HepG2 (cell line): ENCODE measurements around the gene NT5DC1. TPM values are rescaled to one million over a fixed set of nuclear protein-coding genes. Genes with fewer than 3 reads are reported as not detected.
A peak's percentile ranks its signal among the peaks of the same experiment; 100 is the strongest.

Experiments
- ASH2L ChIP-seq: fragments of 300-600, 200-600 bp; sonication (generic); IDR thresholded peaks from 2 replicates; pipeline ENCODE4 v1.7.0; 2017; ENCODE audit warnings: low read depth, mild to moderate bottlenecking, moderate library complexity, mixed read lengths, low read length; ENCODE audit not compliant: insufficient read length
- DMAP1 ChIP-seq: IDR thresholded peaks from 2 replicates; pipeline ENCODE4 v1.6.1; 2016
- ELF1 ChIP-seq: sonication (generic); formaldehyde crosslinking; IDR thresholded peaks from 2 replicates; pipeline ENCODE4 v1.4.0; 2020; ENCODE audit warnings: missing genetic modification reagents
- FIP1L1 ChIP-seq: fragments of 200-400 bp; formaldehyde crosslinking; IDR thresholded peaks from 2 replicates; pipeline ENCODE4 v1.6.1; 2018; ENCODE audit warnings: low read depth, mild to moderate bottlenecking, low read length, moderate library complexity, borderline replicate concordance; ENCODE audit not compliant: insufficient read depth
- GATAD2A ChIP-seq: IDR thresholded peaks from 2 replicates; pipeline ENCODE4 v1.6.1; 2016
- JUN ChIP-seq: sonication (generic); formaldehyde crosslinking; IDR thresholded peaks from 2 replicates; pipeline ENCODE4 v1.4.0; 2020; ENCODE audit warnings: mild to moderate bottlenecking, missing genetic modification reagents
- NFE2L2 ChIP-seq: fragments of 150-350 bp; IDR thresholded peaks from 2 replicates; pipeline ENCODE4 v1.6.1; 2014; ENCODE audit warnings: low read length
- NFKB2 ChIP-seq: sonication (generic); formaldehyde crosslinking; IDR thresholded peaks from 2 replicates; pipeline ENCODE4 v1.4.0; 2020; ENCODE audit warnings: missing genetic modification reagents, borderline replicate concordance
- SOX6 ChIP-seq, 2 experiments: fragments of 450-650 bp in 1 of 2; sonication (generic) in 1 of 2; formaldehyde crosslinking in 1 of 2; IDR thresholded peaks; 2 replicates each; pipeline versions ENCODE4 v1.4.0 to v1.6.1; 2017 to 2020; ENCODE audit warnings: antibody characterized with exemption in 1 of 2, mild to moderate bottlenecking in 1 of 2, missing genetic modification reagents in 1 of 2
- SP2 ChIP-seq: sonication (generic); formaldehyde crosslinking; IDR thresholded peaks from 2 replicates; pipeline ENCODE4 v1.5.1; 2020; ENCODE audit warnings: mild to moderate bottlenecking, missing genetic modification reagents
- ZEB1 ChIP-seq: IDR thresholded peaks from 2 replicates; pipeline ENCODE4 v1.6.1; 2012; ENCODE audit warnings: mild to moderate bottlenecking, low read depth, inconsistent platforms; ENCODE audit not compliant: insufficient replicate concordance
- ZNF180 ChIP-seq: sonication (generic); formaldehyde crosslinking; IDR thresholded peaks from 2 replicates; pipeline ENCODE4 v1.4.0; 2020; ENCODE audit warnings: low read depth, missing genetic modification reagents, borderline replicate concordance
- ZNF24 ChIP-seq: fragments of 450-650 bp; IDR thresholded peaks from 2 replicates; pipeline ENCODE4 v1.6.1; 2017; ENCODE audit warnings: antibody characterized with exemption, mild to moderate bottlenecking
- ZNF263 ChIP-seq: sonication (generic); formaldehyde crosslinking; IDR thresholded peaks from 2 replicates; pipeline ENCODE4 v1.4.0; 2020; ENCODE audit warnings: missing genetic modification reagents
- ZNF337 ChIP-seq: sonication (generic); formaldehyde crosslinking; IDR thresholded peaks from 2 replicates; pipeline ENCODE4 v1.5.1; 2020; ENCODE audit warnings: missing genetic modification reagents, low read depth, mild to moderate bottlenecking, borderline replicate concordance
- polyA plus RNA-seq, 8 experiments: library from polyadenylated mRNA; depleted of rRNA in 3 of 8; stranded (reverse) in 7 of 8; unstranded in 1 of 8; fragments of >200 nt; fragmentation: Illumina TruSeq in 4 of 8; extraction: Trizol in 4 of 8; gene quantifications; 2 replicates each; pipeline versions ENCODE4 v1.2.1 to v1.2.3, GENCODE V29; 2011 to 2016; ENCODE audit warnings: low read depth in 4 of 8, missing spikeins in 1 of 8, mixed read lengths in 1 of 8; ENCODE audit not compliant: insufficient read depth in 1 of 8
- total RNA-seq, 5 experiments: library from RNA; depleted of rRNA; stranded (reverse); fragments of >200 nt; fragmentation: Illumina TruSeq; extraction: Trizol; gene quantifications; 2 replicates each; pipeline ENCODE4 v1.2.3, GENCODE V29; 2016; ENCODE audit warnings: low read depth in 1 of 5
- TF ChIP-seq, protein P1 (sequence below): sonication (generic); formaldehyde crosslinking; IDR thresholded peaks from 2 replicates; pipeline ENCODE4 v1.5.1; 2020; ENCODE audit warnings: missing genetic modification reagents, mild to moderate bottlenecking, borderline replicate concordance
- TF ChIP-seq, protein P2 (sequence below): sonication (generic); formaldehyde crosslinking; IDR thresholded peaks from 2 replicates; pipeline ENCODE4; 2020; ENCODE audit warnings: missing genetic modification reagents, mild to moderate bottlenecking, borderline replicate concordance
- TF ChIP-seq, protein P3 (sequence below): sonication (generic); formaldehyde crosslinking; conservative IDR thresholded peaks from 2 replicates; pipeline ENCODE4 v1.8.0; 2022; ENCODE audit warnings: missing genetic modification reagents
- TF ChIP-seq, protein P4 (sequence below): sonication (generic); formaldehyde crosslinking; IDR thresholded peaks from 2 replicates; pipeline ENCODE4 v1.4.0; 2020; ENCODE audit warnings: mild to moderate bottlenecking, missing genetic modification reagents

The NT5DC1 gene
- total and polyA plus RNA-seq, 2 of the 13 experiments (the other 11 are each of a cell fraction or from before 2014, with no cell fraction given): 27.0 to 56.1 TPM

DNA sequence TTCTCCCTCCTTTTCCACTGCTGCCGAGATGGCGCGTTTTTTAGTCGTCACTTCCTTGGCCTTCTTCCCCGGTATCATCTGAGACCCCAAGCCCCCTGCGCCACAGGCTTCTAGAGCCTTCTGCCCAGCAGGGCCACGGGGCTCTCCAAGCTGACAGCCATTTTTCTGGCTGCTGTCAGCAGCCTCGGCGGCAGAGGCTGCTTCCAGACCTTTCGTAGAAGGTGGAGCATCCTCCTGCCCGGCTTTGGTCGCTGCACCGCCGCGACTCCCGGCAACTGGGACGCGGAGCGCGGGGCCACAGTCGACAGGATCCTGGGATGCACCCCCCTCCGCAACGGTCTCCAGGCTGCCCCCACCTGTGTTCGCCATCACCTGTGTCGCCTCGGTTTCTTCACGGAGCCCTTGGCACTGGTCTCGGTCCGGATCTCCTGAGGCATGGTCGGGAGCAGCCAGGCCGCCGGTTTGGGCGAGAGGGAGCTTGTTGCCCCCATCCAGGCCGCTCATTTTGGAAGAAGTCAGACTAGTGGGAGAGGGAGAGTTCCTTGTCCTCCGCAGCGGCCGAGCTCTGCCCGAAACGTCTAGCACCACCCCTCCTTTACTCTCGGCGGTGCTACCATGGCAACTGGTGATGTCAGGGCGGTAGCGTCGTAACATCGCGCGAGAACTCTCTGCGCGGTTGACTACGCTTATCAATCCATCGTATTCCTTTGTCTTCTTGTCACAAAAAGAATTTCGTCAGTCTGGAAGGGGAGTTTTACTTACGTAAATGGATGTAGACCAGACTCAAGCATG lies 153.0 kb downstream of the NT5DC1 start, which contains the start of gene TSPYL4 (continued):
- TF ChIP-seq FIP1L1 (no peak), ELF1 (peak; percentile 16; the same call in 1 of the 2 replicates), ZNF263 (CRISPR knock-in tag) (no peak), ZEB1 (no peak), NFKB2 (CRISPR knock-in tag) (peak; percentile 89; the same call in 1 of the 2 replicates), DMAP1 (CRISPR knock-in tag) (peak; percentile 67; the same call in 1 of the 2 replicates), ZNF24 (no peak), NFE2L2 (no peak), SOX6 (IDR thresholded peaks at IDR 0.05) (no peak), SOX6 (CRISPR knock-in tag; IDR thresholded peaks at IDR 0.05) (peak; percentile 97), ASH2L (peak; percentile 91), ZNF180 (CRISPR knock-in tag) (0 out of 2 replicates have a peak, but pooled peaks have one; percentile 22), ZNF337 (CRISPR knock-in tag) (peak; percentile 78; the same call in 1 of the 2 replicates), GATAD2A (CRISPR knock-in tag) (peak; percentile 7), JUN (peak; percentile 26; the same call in 1 of the 2 replicates), SP2 (no peak)
- TF ChIP-seq, protein P1, sequence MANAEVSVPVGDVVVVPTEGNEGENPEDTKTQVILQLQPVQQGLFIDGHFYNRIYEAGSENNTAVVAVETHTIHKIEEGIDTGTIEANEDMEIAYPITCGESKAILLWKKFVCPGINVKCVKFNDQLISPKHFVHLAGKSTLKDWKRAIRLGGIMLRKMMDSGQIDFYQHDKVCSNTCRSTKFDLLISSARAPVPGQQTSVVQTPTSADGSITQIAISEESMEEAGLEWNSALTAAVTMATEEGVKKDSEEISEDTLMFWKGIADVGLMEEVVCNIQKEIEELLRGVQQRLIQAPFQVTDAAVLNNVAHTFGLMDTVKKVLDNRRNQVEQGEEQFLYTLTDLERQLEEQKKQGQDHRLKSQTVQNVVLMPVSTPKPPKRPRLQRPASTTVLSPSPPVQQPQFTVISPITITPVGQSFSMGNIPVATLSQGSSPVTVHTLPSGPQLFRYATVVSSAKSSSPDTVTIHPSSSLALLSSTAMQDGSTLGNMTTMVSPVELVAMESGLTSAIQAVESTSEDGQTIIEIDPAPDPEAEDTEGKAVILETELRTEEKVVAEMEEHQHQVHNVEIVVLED (CRISPR knock-in tag): peak; percentile 72; the same call in 1 of the 2 replicates
- TF ChIP-seq, protein P2, sequence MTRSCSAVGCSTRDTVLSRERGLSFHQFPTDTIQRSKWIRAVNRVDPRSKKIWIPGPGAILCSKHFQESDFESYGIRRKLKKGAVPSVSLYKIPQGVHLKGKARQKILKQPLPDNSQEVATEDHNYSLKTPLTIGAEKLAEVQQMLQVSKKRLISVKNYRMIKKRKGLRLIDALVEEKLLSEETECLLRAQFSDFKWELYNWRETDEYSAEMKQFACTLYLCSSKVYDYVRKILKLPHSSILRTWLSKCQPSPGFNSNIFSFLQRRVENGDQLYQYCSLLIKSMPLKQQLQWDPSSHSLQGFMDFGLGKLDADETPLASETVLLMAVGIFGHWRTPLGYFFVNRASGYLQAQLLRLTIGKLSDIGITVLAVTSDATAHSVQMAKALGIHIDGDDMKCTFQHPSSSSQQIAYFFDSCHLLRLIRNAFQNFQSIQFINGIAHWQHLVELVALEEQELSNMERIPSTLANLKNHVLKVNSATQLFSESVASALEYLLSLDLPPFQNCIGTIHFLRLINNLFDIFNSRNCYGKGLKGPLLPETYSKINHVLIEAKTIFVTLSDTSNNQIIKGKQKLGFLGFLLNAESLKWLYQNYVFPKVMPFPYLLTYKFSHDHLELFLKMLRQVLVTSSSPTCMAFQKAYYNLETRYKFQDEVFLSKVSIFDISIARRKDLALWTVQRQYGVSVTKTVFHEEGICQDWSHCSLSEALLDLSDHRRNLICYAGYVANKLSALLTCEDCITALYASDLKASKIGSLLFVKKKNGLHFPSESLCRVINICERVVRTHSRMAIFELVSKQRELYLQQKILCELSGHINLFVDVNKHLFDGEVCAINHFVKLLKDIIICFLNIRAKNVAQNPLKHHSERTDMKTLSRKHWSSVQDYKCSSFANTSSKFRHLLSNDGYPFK (CRISPR knock-in tag): peak; percentile 82; the same call in 1 of the 2 replicates
- TF ChIP-seq, protein P3, sequence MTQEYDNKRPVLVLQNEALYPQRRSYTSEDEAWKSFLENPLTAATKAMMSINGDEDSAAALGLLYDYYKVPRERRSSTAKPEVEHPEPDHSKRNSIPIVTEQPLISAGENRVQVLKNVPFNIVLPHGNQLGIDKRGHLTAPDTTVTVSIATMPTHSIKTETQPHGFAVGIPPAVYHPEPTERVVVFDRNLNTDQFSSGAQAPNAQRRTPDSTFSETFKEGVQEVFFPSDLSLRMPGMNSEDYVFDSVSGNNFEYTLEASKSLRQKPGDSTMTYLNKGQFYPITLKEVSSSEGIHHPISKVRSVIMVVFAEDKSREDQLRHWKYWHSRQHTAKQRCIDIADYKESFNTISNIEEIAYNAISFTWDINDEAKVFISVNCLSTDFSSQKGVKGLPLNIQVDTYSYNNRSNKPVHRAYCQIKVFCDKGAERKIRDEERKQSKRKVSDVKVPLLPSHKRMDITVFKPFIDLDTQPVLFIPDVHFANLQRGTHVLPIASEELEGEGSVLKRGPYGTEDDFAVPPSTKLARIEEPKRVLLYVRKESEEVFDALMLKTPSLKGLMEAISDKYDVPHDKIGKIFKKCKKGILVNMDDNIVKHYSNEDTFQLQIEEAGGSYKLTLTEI (CRISPR knock-in tag): no peak
- TF ChIP-seq, protein P4, sequence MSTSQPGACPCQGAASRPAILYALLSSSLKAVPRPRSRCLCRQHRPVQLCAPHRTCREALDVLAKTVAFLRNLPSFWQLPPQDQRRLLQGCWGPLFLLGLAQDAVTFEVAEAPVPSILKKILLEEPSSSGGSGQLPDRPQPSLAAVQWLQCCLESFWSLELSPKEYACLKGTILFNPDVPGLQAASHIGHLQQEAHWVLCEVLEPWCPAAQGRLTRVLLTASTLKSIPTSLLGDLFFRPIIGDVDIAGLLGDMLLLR (CRISPR knock-in tag): no peak; the same call in 1 of the 2 replicates
